Mucosa of rectum (tissue), 2 donors: ENCODE measurements around the gene RSPH1.

Experiments
- H3K27ac ChIP-seq, 2 donors: one replicate each; pipeline ENCODE4 v1.7.0; 2013; ENCODE audit warnings: inconsistent platforms in 2 of 2, low read depth in 2 of 2, low read length in 2 of 2
- H3K27me3 ChIP-seq, 2 donors: one replicate each; pipeline ENCODE4 v1.7.0; 2013; ENCODE audit warnings: low read length in 2 of 2; ENCODE audit not compliant: control insufficient read depth in 2 of 2, insufficient read depth in 2 of 2
- H3K36me3 ChIP-seq, 2 donors: one replicate each; pipeline ENCODE4 v1.7.0; 2013; ENCODE audit warnings: low read length in 2 of 2; ENCODE audit not compliant: control insufficient read depth in 2 of 2, insufficient read depth in 2 of 2
- H3K4me1 ChIP-seq, 2 donors: one replicate each; pipeline ENCODE4 v1.7.0; 2013; ENCODE audit warnings: low read length in 2 of 2, mild to moderate bottlenecking in 1 of 2; ENCODE audit not compliant: control insufficient read depth in 2 of 2, insufficient read depth in 2 of 2
- H3K4me3 ChIP-seq, 2 donors: one replicate each; pipeline ENCODE4 v1.7.0; 2013; ENCODE audit warnings: low read length in 2 of 2
- H3K9ac ChIP-seq, 2 donors: one replicate each; pipeline ENCODE4 v1.7.0; 2013; ENCODE audit warnings: low read length in 2 of 2, low read depth in 1 of 2, mild to moderate bottlenecking in 1 of 2
- H3K9me3 ChIP-seq, 2 donors: one replicate each; pipeline ENCODE4 v1.7.0; 2013; ENCODE audit warnings: low read length in 2 of 2; ENCODE audit not compliant: control insufficient read depth in 2 of 2
- donor health status: healthy.
- donor health status: Normal muscosa, but diverticular disease.

RSPH1 gene

DNA sequence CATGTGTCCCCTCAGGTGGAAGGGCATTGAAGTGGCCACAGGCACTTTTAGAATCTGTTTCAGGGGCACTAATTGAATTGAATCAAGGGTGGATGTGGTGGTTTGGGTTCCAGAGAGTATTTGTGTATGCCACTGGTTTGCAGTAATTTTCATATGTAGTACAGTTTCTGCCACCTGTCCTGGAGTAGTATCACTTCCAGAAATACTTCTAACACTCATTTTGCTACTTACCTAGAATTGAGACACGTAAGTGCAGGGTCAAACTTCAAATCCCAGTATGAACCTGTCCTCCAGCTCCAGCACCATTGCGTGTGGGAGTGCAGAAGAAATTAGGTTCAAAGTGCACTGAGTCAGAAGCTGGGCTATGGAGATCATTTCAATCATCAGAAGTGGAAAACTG is 26.8 kb downstream of the RSPH1 start:
- H3K4me3 ChIP-seq, result peak overlapping the region; percentile 10 to 40
- no peaks in the 10 kb centered on the region for H3K27me3 ChIP-seq
- peak overlapping the region; percentile 88 to 93 for H3K27ac ChIP-seq
- H3K36me3 ChIP-seq, result no peaks in the 10 kb centered on the region
- peaks cover 43 to 56% of the 10 kb centered on the region in 2 donors for H3K4me1 ChIP-seq
- H3K9ac ChIP-seq, result peak overlapping the region; percentile 48 to 61
- no peaks in the 10 kb centered on the region for H3K9me3 ChIP-seq

DNA sequence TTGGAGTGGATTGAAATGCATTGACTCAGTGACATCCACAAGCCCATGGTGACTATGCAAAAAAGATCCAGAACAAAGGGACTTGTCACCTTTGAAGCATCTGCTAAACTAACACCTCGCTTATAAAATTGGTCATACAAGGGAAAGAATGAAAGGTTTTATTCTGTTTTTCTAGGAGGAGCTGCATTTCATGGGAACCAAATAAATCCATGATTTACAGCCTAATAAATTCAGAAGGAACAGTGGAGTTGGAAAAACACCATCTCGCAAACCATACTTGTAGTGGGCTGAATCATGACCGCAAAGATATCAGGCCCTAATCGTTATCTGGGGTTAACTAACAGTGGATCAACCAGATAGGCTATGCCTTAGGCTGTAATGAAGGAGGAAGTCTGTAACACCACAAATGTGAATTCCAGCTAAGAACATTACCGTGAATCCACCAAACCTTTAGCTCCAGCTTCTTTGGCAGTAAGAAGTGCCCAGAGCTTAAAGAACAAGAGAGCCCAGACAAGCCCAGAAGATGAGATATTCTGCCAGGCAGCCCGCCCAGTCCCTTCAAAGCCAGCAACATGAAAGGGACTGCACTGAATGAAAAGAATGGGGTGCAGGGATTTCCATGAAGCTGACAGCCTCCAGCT is 27.4 kb downstream of the RSPH1 start:
- Histone ChIP-seq H3K4me3 (peak overlapping the region; percentile 10 to 40), H3K9me3 (no peaks in the 10 kb centered on the region), H3K27ac (peak overlapping the region; percentile 88 to 93), H3K9ac (peak overlapping the region; percentile 48 to 61), H3K4me1 (peaks cover 44 to 56% of the 10 kb centered on the region in 2 donors), H3K27me3 (no peaks in the 10 kb centered on the region), H3K36me3 (no peaks in the 10 kb centered on the region)

DNA sequence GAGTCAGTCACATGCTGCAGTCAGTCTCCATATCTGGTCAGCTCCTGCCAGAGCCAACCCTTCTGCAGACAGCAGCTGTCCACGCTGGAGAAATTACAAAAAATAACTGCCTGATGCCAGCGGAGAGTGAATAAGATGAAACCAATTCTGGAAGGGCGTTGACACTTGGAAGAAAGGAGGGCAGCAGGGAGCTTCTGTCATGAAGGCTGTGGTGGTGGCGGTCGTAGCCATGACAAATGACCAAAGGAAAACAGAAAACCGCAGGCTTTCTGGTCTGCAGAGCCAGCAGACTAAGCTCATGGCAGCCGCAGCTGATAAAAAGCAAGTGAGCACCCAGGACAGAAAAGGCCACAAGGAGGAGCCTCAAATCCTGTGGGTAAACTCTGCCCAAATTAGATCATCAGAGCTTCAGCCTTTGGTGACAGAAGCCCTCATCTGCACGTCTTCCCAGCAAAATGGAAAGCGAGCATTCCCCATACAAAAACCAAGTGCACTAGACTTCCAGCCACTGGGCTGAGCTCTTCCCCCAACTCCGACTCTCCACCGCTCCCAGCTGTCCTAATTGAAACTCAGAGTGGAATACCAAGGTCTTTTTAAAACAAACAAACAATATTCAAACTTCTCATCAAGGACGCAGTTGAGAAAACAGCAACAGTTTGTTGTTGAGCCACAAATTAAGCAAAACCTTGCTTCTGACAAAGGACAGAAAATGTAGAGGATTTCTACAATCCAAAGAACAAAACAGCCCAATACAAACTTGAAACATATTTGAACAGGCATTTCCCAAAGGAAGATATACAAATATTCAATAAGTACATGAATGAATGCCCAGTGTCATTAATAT is 28.7 kb downstream of the RSPH1 start:
- Histone ChIP-seq H3K27ac (no peak overlapping the region), H3K9me3 (no peaks in the 10 kb centered on the region), H3K9ac (peak overlapping the region; percentile 0 to 7), H3K4me1 (peaks cover 52 to 66% of the 10 kb centered on the region in 2 donors), H3K36me3 (no peaks in the 10 kb centered on the region), H3K27me3 (no peaks in the 10 kb centered on the region), H3K4me3 (peak overlapping the region in 1 of 2 donors; percentile 49)

DNA sequence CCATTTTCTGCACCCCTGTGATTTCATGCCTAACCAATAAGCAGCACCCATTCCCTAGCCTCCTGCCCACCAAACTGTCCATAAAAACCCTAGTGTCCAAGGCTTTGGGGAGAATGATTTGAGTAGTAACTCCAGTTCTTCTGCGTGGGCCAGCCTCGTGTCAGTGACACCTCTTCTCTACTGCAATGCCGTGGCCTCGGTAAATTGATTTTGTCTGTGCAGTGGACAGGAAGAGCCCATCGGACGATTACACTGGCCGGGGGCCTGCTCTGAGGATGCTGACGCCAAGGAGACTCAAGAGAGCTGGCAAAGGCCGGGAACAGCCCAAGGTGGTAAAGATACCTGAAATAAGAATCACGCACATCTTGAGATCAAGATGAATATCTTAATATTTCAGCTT is 29.3 kb downstream of the RSPH1 start:
- Histone ChIP-seq H3K27me3 (no peaks in the 10 kb centered on the region), H3K27ac (no peak overlapping the region), H3K4me3 (no peak overlapping the region), H3K36me3 (no peaks in the 10 kb centered on the region), H3K9ac (no peak overlapping the region), H3K9me3 (no peaks in the 10 kb centered on the region), H3K4me1 (peaks cover 58 to 71% of the 10 kb centered on the region in 2 donors)

DNA sequence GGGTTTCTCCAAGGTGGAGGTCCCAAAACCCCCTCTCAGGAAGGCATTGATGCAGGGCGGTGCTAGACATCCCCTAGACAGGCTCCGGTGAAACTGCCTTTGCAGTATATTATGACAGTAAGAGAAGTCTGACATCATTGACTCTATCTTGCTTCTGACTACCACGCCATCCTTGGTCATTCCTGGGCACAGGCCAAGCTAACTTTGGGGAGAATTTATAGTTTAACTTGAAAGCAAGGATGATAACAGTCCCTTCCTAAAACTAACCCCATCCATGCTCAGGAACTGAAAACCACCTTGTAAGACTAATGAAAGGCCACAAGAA is 30.3 kb downstream of the RSPH1 start:
- peak overlapping the region; percentile 38 to 78 for H3K27ac ChIP-seq
- peak overlapping the region; percentile 17 to 24 for H3K9ac ChIP-seq
- no peaks in the 10 kb centered on the region for H3K27me3 ChIP-seq
- peak overlapping the region; percentile 21 to 53 for H3K4me3 ChIP-seq
- no peaks in the 10 kb centered on the region for H3K36me3 ChIP-seq
- peaks cover 66 to 80% of the 10 kb centered on the region in 2 donors for H3K4me1 ChIP-seq
- no peaks in the 10 kb centered on the region for H3K9me3 ChIP-seq

DNA sequence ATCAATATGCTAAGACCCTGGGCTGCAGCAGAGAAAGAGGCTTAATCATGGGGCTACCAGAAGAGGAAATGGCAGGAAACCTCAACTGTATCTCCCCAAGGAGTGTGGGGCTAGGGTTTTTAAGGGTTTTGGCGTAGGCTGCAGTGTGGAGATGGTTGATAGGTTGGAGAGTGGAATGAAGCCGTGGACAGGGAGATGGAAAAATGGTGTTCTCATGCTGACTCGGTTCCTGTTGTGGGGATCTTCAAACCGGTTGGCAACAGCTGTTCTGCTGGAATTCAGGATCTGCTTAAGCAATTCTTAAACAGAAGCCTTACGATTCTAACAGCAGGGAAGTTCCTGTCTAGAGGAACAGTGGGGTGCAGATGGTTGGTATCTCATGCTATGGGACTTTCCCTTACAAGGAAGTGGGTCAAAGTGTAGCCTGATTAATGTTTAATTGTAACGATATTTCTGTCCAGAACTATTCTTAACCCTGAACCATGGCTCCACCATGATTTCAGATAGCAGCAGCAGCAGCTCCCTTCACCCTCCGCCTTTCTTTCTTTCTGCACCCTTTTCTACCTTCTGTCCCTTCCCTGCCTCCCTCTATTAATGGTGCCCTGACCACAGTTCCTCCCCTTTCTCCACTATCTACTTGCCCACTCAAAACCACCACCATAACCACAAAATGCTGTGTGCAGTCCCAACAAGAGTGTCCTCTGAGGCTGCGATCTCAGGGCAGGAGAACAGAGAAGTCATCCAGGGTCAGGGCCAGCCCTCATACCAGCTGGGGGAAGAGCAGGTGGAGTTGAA is 30.8 kb downstream of the RSPH1 start:
- peak overlapping the region; percentile 21 to 53 for H3K4me3 ChIP-seq
- H3K27ac ChIP-seq, result peak overlapping the region; percentile 38 to 78
- no peaks in the 10 kb centered on the region for H3K27me3 ChIP-seq
- H3K36me3 ChIP-seq, result no peaks in the 10 kb centered on the region
- peaks cover 70 to 84% of the 10 kb centered on the region in 2 donors for H3K4me1 ChIP-seq
- H3K9me3 ChIP-seq, result no peaks in the 10 kb centered on the region
- H3K9ac ChIP-seq, result peak overlapping the region; percentile 17 to 24

DNA sequence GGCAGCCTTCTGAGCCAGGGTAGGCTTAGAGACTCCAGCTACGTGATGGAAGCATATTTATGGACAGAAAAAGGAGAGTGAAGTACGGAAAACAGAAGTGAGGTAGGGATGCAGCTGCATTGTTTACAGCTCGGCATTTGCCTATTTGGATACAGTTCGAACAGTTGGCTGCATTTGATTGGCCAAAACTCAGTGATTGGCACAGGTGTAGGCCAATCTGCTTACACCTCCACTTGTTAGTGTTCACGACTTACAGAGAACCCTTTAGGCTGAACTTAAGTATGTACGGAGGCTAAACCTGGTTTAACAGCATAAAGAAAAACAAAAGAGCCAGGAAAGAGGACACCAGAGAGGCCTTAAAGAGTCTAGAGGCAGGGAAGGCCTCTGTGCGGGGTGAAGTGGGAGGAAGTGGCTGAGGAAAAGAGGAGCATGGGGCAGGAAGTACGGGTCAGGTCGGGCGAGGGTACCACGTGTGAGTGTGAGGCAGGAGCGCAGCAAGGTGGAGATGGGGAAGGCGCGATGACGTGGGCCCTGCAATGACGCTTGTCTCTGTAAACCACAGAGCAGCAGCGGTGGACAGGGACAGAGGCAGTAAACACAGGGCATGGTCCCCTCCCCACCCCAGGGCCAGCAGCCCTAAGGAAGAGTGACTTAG is 32.0 kb downstream of the RSPH1 start:
- Histone ChIP-seq H3K36me3 (no peaks in the 10 kb centered on the region), H3K9me3 (no peaks in the 10 kb centered on the region), H3K9ac (no peak overlapping the region), H3K4me3 (peak overlapping the region in 1 of 2 donors; percentile 13), H3K27me3 (no peaks in the 10 kb centered on the region), H3K27ac (peak overlapping the region; percentile 94 to 95), H3K4me1 (peaks cover 78 to 85% of the 10 kb centered on the region in 2 donors)

DNA sequence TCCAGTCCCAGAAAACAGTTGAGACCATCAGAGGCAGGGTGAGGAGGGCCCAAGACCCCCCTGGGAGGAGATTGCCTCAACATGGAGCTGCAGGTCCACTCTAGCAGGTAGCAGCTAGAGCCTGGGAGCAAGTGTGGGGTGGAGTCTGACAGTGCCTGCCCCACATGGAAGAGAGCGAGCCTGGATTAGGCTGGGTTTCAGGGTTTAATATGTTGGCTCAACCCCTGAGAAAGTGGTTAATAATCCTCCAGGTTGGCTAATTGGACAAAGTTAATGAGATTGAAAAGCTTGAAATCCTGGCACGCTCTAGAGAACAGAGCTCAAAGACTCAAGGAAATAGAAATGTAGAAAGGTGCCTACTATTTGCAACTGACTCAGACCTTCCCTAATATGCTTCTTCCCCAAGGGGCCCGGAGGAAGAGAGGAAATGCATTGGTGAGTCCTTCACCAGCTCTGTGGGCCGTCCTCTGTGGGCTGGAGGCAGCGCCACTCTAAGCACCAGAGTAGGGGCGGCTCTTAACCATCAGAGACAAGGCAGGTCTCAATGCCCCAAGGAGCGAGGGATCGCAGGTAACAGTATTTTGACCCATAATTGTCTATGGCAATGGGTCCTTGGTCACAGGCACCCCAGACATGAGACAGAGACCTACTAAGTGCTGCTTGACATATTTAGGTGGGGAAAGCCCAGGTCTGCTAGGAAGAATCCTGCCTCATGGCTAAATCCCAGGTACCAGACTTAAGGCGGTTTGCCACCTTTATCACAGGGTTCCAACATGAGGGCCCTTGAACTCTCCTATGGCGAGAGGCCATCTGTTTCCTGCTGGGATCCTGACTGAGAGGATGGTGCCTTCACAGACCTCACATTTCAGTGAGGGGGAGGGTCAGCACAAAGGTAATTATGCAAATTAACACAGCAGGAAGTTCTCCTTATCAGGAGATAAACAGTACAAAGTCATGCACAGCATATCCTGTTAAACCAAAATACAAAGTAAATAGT is 33.8 kb downstream of the RSPH1 start:
- Histone ChIP-seq H3K36me3 (no peaks in the 10 kb centered on the region), H3K27me3 (no peaks in the 10 kb centered on the region), H3K4me1 (peaks cover 66 to 71% of the 10 kb centered on the region in 2 donors), H3K9me3 (no peaks in the 10 kb centered on the region), H3K27ac (peak overlapping the region; percentile 94 to 95), H3K9ac (peak overlapping the region; percentile 41 to 69), H3K4me3 (peak overlapping the region; percentile 33 to 44)

DNA sequence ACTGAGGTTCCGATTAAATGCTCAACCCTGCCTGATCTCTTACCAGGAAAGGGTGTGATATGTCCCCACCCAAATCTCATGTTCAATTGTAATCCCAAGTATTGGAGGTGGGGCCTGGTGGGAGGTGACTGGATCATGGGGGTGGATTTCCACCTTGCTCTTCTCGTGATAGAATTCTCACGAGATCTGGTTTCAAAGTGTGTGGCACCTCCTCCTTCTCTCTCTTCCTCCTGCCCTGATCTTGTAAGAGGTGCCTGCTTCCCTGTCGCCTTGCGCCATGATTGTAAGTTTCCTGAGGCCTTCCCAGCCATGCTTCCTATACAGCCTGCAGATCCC is 34.9 kb downstream of the RSPH1 start:
- H3K4me1 ChIP-seq, result peaks cover 68% of the 10 kb centered on the region in 2 donors
- H3K9ac ChIP-seq, result peak overlapping the region in 1 of 2 donors; percentile 45
- no peaks in the 10 kb centered on the region for H3K36me3 ChIP-seq
- H3K27ac ChIP-seq, result peak overlapping the region; percentile 94 to 95
- no peaks in the 10 kb centered on the region for H3K9me3 ChIP-seq
- H3K4me3 ChIP-seq, result no peak overlapping the region
- H3K27me3 ChIP-seq, result no peaks in the 10 kb centered on the region
